Uterus (tissue), 4 donors: Measurements from ENCODE around the gene CCDC85B. TPM values are rescaled to one million over a fixed set of nuclear protein-coding genes. Genes with fewer than 3 reads are reported as not detected.
A peak's percentile ranks its signal among the peaks of the same experiment; 100 is the strongest.

Experiments
- DNase-seq, 2 donors: peaks; one replicate each; pipeline ENCODE4 v3.0.0-alpha.2; 2019 to 2020
- H3K27ac ChIP-seq, 2 donors: fragments of 200-600 bp; sonication (generic); 1 replicate in 1 of 2; 2 replicates in 1 of 2; pipeline ENCODE4 v1.5.1; 2016 to 2018
- H3K27me3 ChIP-seq, 2 donors: fragments of 200-600 bp; sonication (generic); one replicate each; pipeline ENCODE4 v1.5.1; 2018 to 2019; ENCODE audit warnings: control low read depth in 1 of 2
- H3K36me3 ChIP-seq, 2 donors: fragments of 200-600 bp; sonication (generic); one replicate each; pipeline ENCODE4 v1.5.1; 2019; ENCODE audit warnings: control low read depth in 1 of 2
- H3K4me1 ChIP-seq, 2 donors: fragments of 200-600 bp; sonication (generic); one replicate each; pipeline ENCODE4 v1.5.1; 2018 to 2019; ENCODE audit warnings: control low read depth in 1 of 2
- H3K4me3 ChIP-seq, 2 donors: fragments of 200-600 bp; sonication (generic); 1 replicate in 1 of 2; 2 replicates in 1 of 2; pipeline ENCODE4 v1.5.1; 2018 to 2019; ENCODE audit warnings: mild to moderate bottlenecking in 1 of 2
- H3K9me3 ChIP-seq, 2 donors: fragments of 200-600 bp; sonication (generic); one replicate each; pipeline ENCODE4 v1.5.1; 2019; ENCODE audit warnings: control low read depth in 1 of 2
- POLR2A ChIP-seq, 2 donors: fragments of 450-650 bp; IDR thresholded peaks; one replicate each; pipeline ENCODE4 v1.6.1; 2016; ENCODE audit warnings: antibody characterized with exemption in 2 of 2, mild to moderate bottlenecking in 1 of 2, moderate library complexity in 1 of 2
- intact Hi-C: fragments of 100-400 bp; cut with DNase I; formaldehyde crosslinking; loops from one replicate; pipeline ENCODE4 v1.15.1; 2023; ENCODE audit warnings: low total_unique reads
- total RNA-seq, 4 donors: library from RNA; depleted of rRNA in 3 of 4; stranded (reverse); fragments of >200 nt in 3 of 4; gene quantifications; one replicate each; pipeline versions ENCODE4 v1.1.0 to v1.2.4, GENCODE V29; 2014 to 2023
- TF ChIP-seq, protein P1 (sequence below), 4 experiments: fragments of 200-600 bp in 2 of 4; fragments of 450-650 bp in 2 of 4; sonication (generic) in 2 of 4; IDR thresholded peaks; one replicate each; pipeline ENCODE4 v1.5.1; 2016 to 2019; ENCODE audit warnings: antibody characterized with exemption in 4 of 4, mild to moderate bottlenecking in 2 of 4, moderate library complexity in 1 of 4
- donor health status: DM: yes; HTN: yes; CAD: no.

The CCDC85B gene
- total RNA-seq, 4 donors from 2014 or later, result 22.3 to 141 (median 54.5) TPM

DNA sequence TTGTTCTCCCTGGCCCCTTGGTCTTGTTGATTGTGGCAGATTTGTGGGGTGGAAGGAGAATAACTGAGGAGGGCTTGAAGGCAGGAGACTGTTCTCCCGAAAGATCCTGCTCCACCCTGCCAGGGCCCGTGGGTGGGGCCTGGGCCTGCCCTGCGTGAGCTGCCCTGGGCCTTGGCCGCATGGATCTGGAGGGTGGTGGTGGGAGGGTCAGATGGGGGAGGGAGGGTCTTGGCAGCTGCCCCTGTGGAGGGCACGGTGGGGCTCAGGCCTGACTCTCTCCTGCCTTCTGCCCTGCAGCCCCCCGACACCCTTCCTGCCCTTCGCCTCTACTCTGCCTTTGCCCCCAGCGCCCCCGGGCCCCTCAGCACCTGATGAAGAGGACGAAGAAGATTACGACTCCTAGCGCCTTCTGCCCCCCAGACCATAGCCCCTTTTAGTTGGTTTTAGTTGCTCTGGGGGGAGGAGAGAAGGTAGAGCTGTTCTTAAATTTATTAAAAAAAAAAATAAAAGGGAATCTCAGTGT lies 30.6 kb downstream of the CCDC85B start:
- Histone ChIP-seq H3K4me3 (no peak overlapping the region), H3K27ac (peak overlapping the region in 1 of 2 donors; percentile 94), H3K27me3 (no peaks in the 10 kb centered on the region), H3K4me1 (peaks cover 23 to 30% of the 10 kb centered on the region in 2 donors), H3K9me3 (no peaks in the 10 kb centered on the region), H3K36me3 (no peaks in the 10 kb centered on the region)
- TF ChIP-seq, protein P1, sequence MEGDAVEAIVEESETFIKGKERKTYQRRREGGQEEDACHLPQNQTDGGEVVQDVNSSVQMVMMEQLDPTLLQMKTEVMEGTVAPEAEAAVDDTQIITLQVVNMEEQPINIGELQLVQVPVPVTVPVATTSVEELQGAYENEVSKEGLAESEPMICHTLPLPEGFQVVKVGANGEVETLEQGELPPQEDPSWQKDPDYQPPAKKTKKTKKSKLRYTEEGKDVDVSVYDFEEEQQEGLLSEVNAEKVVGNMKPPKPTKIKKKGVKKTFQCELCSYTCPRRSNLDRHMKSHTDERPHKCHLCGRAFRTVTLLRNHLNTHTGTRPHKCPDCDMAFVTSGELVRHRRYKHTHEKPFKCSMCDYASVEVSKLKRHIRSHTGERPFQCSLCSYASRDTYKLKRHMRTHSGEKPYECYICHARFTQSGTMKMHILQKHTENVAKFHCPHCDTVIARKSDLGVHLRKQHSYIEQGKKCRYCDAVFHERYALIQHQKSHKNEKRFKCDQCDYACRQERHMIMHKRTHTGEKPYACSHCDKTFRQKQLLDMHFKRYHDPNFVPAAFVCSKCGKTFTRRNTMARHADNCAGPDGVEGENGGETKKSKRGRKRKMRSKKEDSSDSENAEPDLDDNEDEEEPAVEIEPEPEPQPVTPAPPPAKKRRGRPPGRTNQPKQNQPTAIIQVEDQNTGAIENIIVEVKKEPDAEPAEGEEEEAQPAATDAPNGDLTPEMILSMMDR (IDR thresholded peaks at IDR 0.05), result no peak
- no peak for TF ChIP-seq POLR2A (IDR thresholded peaks at IDR 0.05)
- intact Hi-C loops, result no loop called here
- DNase-seq, result no peak

DNA sequence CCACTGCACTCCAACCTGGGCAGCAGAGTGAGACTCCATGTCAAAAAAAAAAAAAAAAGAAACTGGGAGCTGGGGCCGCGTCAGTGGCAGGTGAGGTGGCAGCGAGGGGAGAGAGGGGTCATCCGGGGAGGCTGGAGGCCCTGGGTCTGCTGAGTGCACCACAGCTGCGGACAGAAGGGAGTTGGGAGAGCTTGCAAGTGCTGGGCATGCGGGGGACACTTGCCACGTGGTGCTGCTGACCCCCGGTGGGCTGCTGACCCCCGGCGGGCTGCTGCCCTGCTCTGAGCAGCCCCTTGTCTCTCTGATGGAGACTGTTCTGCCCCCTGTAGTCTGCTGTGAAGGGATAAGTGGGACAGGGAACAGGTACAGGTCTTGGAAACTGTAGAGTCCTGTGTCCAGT lies 31.4 kb downstream of the CCDC85B start:
- no peak for DNase-seq
- H3K4me3 ChIP-seq, result no peak overlapping the region
- peaks cover 19 to 23% of the 10 kb centered on the region in 2 donors for H3K4me1 ChIP-seq
- TF ChIP-seq, protein P1 (IDR thresholded peaks at IDR 0.05), result no peak
- TF ChIP-seq POLR2A (IDR thresholded peaks at IDR 0.05), result no peak
- no peaks in the 10 kb centered on the region for H3K9me3 ChIP-seq
- no peaks in the 10 kb centered on the region for H3K36me3 ChIP-seq
- intact Hi-C loops, result no loop called here
- H3K27me3 ChIP-seq, result no peaks in the 10 kb centered on the region
- H3K27ac ChIP-seq, result no peak overlapping the region

DNA sequence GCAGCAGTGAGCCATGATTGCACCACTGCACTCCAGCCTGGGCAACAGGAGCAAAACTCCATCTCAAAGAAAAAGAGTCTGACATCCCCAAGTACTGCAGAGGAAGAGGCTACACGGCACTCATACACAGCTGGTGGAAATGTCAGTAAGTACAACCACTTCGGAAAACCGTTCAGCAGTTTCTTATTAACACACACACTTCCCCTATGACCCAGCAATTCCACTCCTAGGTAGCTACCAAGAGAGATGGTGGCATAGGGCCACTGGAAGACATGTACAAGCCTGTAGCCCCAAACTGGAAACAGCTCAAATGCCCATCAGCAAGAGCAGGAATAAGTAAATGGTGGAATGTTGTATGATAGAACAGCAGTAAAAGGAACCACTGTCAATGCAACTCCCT lies 32.1 kb downstream of the CCDC85B start:
- H3K4me3 ChIP-seq, result no peak overlapping the region
- no peak for DNase-seq
- intact Hi-C loops, result no loop called here
- no peak overlapping the region for H3K27ac ChIP-seq
- TF ChIP-seq, protein P1 (IDR thresholded peaks at IDR 0.05), result no peak
- no peak for TF ChIP-seq POLR2A (IDR thresholded peaks at IDR 0.05)
- H3K27me3 ChIP-seq, result no peaks in the 10 kb centered on the region
- no peaks in the 10 kb centered on the region for H3K9me3 ChIP-seq
- peaks cover 12 to 17% of the 10 kb centered on the region in 2 donors for H3K4me1 ChIP-seq
- H3K36me3 ChIP-seq, result no peaks in the 10 kb centered on the region

DNA sequence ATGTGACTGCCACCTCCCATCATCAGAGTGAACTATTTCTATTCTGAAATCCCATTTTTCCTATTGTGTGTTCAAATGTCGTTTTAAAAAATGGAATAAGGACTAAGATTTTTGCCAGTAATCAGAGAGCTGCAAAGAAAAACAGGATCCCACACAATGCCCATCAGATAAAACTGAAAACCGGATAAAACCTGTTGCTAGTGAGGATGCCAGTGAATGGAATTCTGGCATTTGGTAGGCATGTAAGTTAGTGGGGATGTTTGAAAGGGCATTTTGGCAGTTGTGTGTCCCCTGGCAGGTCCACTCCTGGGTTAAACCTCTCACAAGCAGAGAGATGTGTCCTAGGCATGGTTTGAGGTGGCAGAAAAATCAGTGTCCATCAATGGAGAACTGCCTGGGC lies 34.9 kb downstream of the CCDC85B start:
- intact Hi-C loops, result no loop called here

DNA sequence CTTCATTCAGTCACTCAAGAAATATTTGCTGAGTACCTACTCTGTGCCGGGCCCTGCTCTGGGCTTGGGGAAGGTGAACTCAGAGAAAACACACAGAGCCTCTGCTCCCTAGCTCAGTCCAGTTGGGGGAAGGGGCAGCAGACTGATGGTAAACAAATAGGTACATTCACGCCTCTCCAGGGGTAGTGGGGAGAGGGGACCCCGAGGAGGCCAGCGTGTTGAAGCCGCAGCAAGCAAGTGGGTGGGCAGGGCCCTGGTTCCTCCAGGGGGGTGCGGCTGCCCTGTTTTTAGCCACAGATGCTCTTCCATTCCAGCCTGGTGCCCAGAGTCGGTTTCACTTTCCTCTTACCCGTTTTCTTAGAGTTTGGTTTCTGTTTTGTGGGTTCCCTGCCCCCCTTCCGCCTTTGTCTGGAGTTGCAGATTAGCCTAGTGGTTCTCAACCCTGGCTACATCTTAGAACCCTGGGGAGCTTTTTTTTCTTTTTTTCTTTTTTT lies 37.5 kb downstream of the CCDC85B start:
- Histone ChIP-seq H3K27ac (no peak overlapping the region), H3K9me3 (no peaks in the 10 kb centered on the region), H3K36me3 (no peaks in the 10 kb centered on the region), H3K27me3 (no peaks in the 10 kb centered on the region), H3K4me3 (no peak overlapping the region), H3K4me1 (no peaks in the 10 kb centered on the region)
- TF ChIP-seq, protein P1 (IDR thresholded peaks at IDR 0.05), result no peak
- DNase-seq, result no peak
- intact Hi-C loops, result no loop called here

More for the DNA sequence above, 34.9 kb downstream of the CCDC85B start:
- H3K36me3 ChIP-seq, result no peaks in the 10 kb centered on the region
- no peak overlapping the region for H3K27ac ChIP-seq
- peaks cover 7 to 9% of the 10 kb centered on the region in 2 donors for H3K4me1 ChIP-seq
- H3K4me3 ChIP-seq, result no peak overlapping the region
- no peak for TF ChIP-seq POLR2A (IDR thresholded peaks at IDR 0.05)
- TF ChIP-seq, protein P1 (IDR thresholded peaks at IDR 0.05), result no peak
- H3K27me3 ChIP-seq, result no peaks in the 10 kb centered on the region
- H3K9me3 ChIP-seq, result no peaks in the 10 kb centered on the region
- no peak for DNase-seq
